ENCODE data around the gene APOBEC3F.
"Not testable (repeated sequence)": the region's sequence is repeated elsewhere in the genome, so short reads cannot be mapped to it uniquely, and the experiment has no call there.

APOBEC3F gene

GRCh38 chr22:39028281-39028680 lies 12.4 kb upstream of the APOBEC3F start:
- no peak for DNase-seq

- peak; percentile 76 for DNase-seq
Measured at GRCh38 chr22:39029227-39029626, 11.4 kb upstream of the APOBEC3F start.

DNA sequence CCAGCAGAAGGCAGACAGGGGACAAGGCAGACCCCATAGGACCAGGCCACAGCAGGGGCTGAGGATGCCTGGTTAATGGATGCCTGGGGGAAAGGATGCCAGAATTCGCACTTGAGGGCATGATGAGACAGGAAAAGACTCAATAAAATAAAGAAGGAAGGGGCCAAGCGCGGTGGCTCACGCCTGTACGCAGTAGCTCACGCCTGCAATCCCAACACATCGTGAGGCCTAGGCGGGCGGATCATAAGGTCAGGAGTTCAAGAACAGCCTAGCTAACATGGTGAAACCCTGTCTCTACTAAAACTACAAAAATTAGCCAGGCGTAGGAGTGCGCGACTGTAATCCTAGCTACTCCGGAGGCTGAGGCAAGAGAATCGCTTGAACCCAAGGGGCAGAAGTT lies 10.0 kb upstream of the APOBEC3F start:
- DNase-seq = peak; percentile 73

DNA sequence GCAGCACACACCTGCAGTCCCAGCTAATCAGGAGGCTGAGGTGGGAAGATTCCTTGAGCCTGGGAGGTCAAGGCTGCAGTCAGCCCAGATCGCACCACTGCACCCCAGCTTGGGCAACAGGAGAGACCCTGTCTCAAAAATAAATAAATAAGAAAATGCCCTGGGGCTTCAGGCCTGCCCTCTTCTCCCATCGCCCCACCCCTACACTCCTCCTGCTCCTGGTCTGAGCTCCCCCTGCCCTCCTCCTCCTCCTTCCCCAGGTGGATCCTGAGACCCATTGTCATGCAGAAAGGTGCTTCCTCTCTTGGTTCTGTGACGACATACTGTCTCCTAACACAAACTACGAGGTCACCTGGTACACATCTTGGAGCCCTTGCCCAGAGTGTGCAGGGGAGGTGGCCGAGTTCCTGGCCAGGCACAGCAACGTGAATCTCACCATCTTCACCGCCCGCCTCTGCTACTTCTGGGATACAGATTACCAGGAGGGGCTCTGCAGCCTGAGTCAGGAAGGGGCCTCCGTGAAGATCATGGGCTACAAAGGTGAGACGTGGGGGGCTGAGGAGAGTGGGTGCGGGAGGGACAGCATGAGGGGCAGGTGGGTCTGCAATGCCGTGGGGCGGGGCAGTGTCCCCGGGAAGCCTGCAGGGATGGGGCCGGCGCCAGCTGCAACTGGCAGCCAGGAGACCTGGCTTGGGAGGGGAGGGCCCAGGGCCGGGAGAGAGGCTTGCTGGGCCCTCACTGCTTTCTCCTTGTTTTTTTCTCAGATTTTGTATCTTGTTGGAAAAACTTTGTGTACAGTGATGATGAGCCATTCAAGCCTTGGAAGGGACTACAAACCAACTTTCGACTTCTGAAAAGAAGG lies 9.0 kb upstream of the APOBEC3F start:
- not testable (repeated sequence) for DNase-seq

GRCh38 chr22:39037071-39037470 lies 3.6 kb upstream of the APOBEC3F start:
- not testable (repeated sequence) for DNase-seq

GRCh38 chr22:39039306-39040126 lies 1.1 kb upstream of the APOBEC3F start:
- DNase-seq = no peak

DNA sequence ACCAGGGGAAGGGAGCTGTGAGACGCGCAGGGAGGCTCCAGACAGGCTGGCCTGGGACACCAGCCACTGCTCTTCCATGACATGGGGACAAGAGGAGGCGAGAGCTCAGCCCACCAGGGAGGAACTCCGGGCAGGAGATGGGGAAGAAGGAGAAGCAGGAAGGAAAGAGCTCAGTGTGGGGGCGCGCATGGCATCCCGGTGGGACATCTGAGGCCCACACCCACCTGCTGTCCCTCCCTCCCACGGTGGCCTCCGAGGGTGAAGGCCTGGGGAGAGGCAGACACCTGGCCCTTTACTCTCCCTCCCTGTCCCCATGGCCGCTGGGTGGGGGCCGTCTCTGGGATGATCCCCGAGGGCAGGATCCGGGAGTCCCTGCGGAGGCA lies 518 bp upstream of the APOBEC3F start:
- DNase-seq = not testable (repeated sequence)

DNA sequence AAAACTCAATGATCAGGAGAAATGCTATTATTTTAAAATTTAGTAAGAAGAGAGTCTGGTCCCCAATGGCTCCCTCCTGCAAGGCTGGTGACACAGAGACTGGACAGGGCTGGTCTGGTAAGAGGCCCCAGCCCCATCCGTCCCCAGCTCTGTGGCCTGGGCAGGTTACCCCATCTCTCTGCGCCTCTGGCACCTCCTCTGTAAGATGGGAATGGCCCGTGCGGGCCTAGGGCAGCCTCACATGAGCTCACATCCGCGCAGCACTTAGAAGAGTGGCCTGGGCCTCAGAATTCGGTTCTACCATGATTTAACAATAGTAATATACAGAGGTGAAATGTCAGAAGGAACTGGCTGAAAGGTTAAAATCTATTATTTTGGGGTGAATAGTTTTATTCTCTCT lies 1.2 kb downstream of the APOBEC3F start:
- DNase-seq = no peak

DNA sequence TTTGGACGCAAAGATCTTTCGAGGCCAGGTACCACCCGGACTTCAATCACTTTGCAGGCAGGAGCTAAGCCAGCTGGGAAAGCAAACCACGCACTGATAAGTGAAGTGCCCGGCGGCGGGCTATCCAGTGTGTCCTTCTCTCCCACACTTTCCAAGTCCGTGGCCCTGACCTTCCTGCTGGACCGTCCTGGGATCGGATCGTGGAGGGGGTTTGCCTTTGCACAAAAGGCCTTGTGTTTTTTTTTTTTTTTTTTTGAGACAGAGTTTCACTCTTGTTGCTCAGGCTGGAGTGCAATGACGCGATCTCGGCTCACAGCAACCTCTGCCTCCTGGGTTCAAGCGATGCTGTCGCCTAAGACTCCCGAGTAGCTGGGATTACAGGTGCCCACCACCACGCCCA lies 2.4 kb downstream of the APOBEC3F start:
- not testable (repeated sequence) for DNase-seq

GRCh38 chr22:39045136-39045535 lies 4.5 kb downstream of the APOBEC3F start:
- DNase-seq = not testable (repeated sequence)

GRCh38 chr22:39049486-39049885 lies 8.8 kb downstream of the APOBEC3F start:
- DNase-seq = not testable (repeated sequence)

- not testable (repeated sequence) for DNase-seq
Measured at GRCh38 chr22:39051844-39052495, 11.3 kb downstream of the APOBEC3F start.

- DNase-seq = no peak
Measured at GRCh38 chr22:39055658-39056057, 15.0 kb downstream of the APOBEC3F start.

GRCh38 chr22:39061290-39061689 lies 20.6 kb downstream of the APOBEC3F start:
- not testable (repeated sequence) for DNase-seq

DNA sequence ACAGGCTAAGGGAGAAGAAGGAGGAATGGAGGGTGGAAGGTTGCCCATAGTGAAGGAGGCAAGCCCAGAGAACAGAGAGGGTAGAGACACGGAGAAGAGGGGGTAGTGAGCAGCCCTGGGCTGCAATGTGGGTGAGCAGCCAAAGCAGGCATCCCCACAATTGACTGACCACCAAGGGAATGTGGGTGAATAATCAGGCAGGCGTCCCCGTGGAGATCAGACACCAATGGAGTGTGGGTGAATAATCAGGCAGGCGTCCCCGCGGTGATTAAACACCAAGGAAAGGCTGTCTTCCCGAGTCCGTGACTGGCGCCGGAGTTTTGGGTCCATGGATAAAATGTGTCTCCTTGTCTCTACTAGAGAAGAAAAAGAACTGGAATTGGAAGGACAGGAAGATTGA lies 21.3 kb downstream of the APOBEC3F start:
- not testable (repeated sequence) for DNase-seq

GRCh38 chr22:39063904-39064303 lies 23.2 kb downstream of the APOBEC3F start:
- DNase-seq = peak; percentile 57

- not testable (repeated sequence) for DNase-seq
Measured at GRCh38 chr22:39066442-39067276, 26.0 kb downstream of the APOBEC3F start.

GRCh38 chr22:39068033-39068785 lies 27.5 kb downstream of the APOBEC3F start:
- DNase-seq = no peak

- DNase-seq = no peak
Measured at GRCh38 chr22:39070186-39070585, 29.5 kb downstream of the APOBEC3F start.

GRCh38 chr22:39072581-39072981 lies 31.9 kb downstream of the APOBEC3F start:
- peak; percentile 63 for DNase-seq

- no peak for DNase-seq
Measured at GRCh38 chr22:39073981-39074380, 33.3 kb downstream of the APOBEC3F start.
